Skeletal muscle satellite cell (primary cell): ENCODE results near the gene FAM200A.
"Not testable (repeated sequence)": the region's sequence is repeated elsewhere in the genome, so short reads cannot be mapped to it uniquely, and the experiment has no call there.

ENCODE experiments used
- H3K27me3 ChIP-seq: 2 replicates; pipeline ENCODE4 v1.7.0; 2013; ENCODE audit warnings: low read length; ENCODE audit not compliant: control insufficient read depth, insufficient read depth
- H3K36me3 ChIP-seq: 2 replicates; pipeline ENCODE4 v1.7.0; 2013; ENCODE audit warnings: mild to moderate bottlenecking, control low read depth, low read length; ENCODE audit not compliant: insufficient read depth
- H3K4me1 ChIP-seq: 2 replicates; pipeline ENCODE4 v1.7.0; 2013; ENCODE audit warnings: low read length; ENCODE audit not compliant: control insufficient read depth, insufficient read depth
- H3K4me2 ChIP-seq: 2 replicates; pipeline ENCODE4 v1.7.0; 2013; ENCODE audit warnings: mild to moderate bottlenecking, low read length
- H3K4me3 ChIP-seq: 2 replicates; pipeline ENCODE4 v1.7.0; 2013; ENCODE audit warnings: low read length
- H3K9ac ChIP-seq: 2 replicates; pipeline ENCODE4 v1.7.0; 2013; ENCODE audit warnings: mild to moderate bottlenecking, low read depth, low read length, moderate library complexity
- H3K9me3 ChIP-seq: replicated peaks from 2 replicates; pipeline ENCODE4 v1.7.0; 2013; ENCODE audit warnings: mild to moderate bottlenecking, control low read depth, low read length

Gene FAM200A

DNA sequence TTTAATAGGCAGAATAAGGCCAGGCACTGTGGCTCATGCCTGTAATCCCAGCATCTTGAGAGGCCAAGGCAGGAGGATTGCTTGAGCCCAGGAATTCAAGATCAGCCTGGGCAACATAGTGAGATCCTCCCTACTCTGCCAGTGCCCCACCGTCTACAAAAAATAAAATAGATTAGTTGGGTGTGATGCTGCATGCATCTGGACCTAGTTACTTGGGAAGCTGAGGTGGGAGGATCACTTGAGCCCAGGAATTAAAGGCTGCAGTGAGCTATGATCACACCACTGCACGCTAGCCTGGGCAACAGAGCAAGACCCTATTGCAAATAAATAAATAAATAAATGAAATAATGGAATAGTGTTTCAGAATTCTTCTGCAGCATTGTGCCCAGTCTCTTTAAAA lies 16.2 kb downstream of the FAM200A start:
- peaks cover 32% of the 10 kb centered on the region for H3K36me3 ChIP-seq
- H3K9ac ChIP-seq: no peak overlapping the region
- no peak overlapping the region for H3K4me2 ChIP-seq
- no peaks in the 10 kb centered on the region for H3K4me1 ChIP-seq
- H3K27me3 ChIP-seq: no peaks in the 10 kb centered on the region
- peaks cover 34% of the 10 kb centered on the region for H3K9me3 ChIP-seq
- no peak overlapping the region for H3K4me3 ChIP-seq

DNA sequence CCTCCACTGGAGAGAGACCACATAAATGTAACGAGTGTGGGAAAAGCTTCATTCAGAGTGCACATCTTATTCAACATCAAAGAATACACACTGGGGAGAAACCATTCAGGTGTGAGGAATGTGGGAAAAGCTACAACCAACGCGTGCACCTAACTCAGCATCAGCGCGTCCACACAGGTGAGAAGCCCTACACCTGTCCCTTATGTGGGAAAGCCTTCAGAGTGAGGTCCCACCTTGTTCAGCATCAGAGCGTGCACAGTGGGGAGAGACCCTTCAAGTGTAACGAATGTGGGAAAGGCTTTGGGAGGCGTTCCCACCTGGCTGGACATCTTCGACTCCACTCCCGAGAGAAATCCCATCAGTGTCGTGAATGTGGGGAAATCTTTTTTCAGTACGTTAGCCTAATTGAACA lies 20.6 kb downstream of the FAM200A start:
- H3K4me1 ChIP-seq: no peaks in the 10 kb centered on the region
- no peaks in the 10 kb centered on the region for H3K27me3 ChIP-seq
- H3K4me2 ChIP-seq: no peak overlapping the region
- H3K4me3 ChIP-seq: peak overlapping the region; percentile 16
- no peak overlapping the region for H3K9ac ChIP-seq
- peaks cover 34% of the 10 kb centered on the region for H3K9me3 ChIP-seq
- peaks cover 64% of the 10 kb centered on the region for H3K36me3 ChIP-seq

DNA sequence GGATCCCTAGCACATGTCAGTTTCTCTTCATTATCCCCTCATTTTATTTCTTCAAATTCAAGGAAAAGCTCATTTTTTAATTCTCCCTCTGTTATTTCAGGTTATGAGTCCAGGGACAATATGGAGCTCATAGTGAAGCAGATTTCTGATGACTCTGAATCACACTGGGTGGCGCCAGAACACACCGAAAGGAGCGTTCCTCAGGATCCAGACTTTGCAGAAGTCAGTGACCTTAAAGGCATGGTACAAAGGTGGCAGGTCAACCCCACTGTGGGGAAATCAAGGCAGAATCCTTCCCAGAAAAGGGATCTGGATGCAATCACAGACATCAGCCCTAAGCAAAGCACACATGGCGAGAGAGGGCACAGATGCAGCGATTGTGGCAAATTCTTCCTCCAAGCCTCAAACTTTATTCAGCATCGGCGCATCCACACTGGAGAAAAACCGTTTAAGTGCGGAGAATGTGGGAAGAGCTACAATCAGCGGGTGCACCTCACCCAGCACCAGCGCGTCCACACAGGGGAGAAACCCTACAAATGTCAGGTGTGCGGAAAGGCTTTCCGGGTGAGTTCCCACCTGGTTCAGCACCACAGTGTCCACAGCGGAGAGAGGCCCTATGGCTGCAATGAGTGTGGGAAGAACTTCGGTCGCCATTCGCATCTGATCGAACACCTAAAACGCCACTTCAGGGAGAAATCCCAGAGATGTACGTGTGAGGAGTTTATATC lies 26.0 kb downstream of the FAM200A start:
- Histone ChIP-seq H3K9me3 (peaks cover 5% of the 10 kb centered on the region), H3K27me3 (no peaks in the 10 kb centered on the region), H3K4me2 (no peak overlapping the region), H3K4me1 (no peaks in the 10 kb centered on the region), H3K36me3 (peaks cover 46% of the 10 kb centered on the region), H3K9ac (no peak overlapping the region), H3K4me3 (no peak overlapping the region)

DNA sequence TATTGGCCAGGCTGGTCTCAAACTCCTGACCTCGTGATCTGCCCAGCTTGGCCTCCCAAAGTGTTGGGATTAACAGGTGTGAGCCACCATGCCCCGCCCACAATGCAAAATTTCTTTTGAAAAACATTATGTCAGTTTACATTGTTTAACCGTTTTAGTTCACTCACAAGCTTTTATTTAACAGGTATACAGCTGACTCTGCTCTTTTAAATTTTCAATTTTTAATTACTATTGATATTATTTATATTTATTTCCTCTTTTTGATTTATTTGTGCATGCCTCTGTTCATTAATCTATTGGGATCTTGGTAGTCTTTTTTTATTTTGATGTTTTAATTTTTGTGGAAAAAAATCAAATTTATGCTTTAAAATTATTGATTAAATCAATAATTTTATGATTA lies 30.5 kb downstream of the FAM200A start:
- no peaks in the 10 kb centered on the region for H3K4me1 ChIP-seq
- H3K27me3 ChIP-seq: no peaks in the 10 kb centered on the region
- H3K9ac ChIP-seq: no peak overlapping the region
- peaks cover 32% of the 10 kb centered on the region for H3K36me3 ChIP-seq
- no peak overlapping the region for H3K4me3 ChIP-seq
- no peaks in the 10 kb centered on the region for H3K9me3 ChIP-seq
- no peak overlapping the region for H3K4me2 ChIP-seq

DNA sequence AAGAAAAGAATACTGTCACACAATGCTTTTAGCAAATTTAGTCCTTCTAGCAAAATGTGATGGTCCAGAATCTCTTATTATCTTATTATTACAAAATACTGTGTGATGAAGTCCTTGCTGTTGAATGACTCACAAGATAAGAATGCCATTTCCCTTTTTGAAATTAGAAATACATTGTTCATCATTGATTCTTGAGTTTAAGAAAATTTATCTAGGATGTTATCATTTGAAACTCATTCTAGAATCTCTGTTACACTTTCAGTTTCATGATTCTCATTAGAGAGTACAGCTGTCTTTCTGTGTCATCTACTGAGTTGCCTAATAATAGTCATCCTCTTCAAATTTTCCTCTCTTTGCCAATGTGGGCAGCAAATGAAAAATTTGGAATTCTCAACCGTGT lies 37.9 kb downstream of the FAM200A start:
- Histone ChIP-seq H3K36me3 (peaks cover 33% of the 10 kb centered on the region), H3K4me3 (no peak overlapping the region), H3K4me1 (peaks cover 9% of the 10 kb centered on the region), H3K9ac (no peak overlapping the region), H3K27me3 (no peaks in the 10 kb centered on the region), H3K9me3 (no peaks in the 10 kb centered on the region), H3K4me2 (no peak overlapping the region)

DNA sequence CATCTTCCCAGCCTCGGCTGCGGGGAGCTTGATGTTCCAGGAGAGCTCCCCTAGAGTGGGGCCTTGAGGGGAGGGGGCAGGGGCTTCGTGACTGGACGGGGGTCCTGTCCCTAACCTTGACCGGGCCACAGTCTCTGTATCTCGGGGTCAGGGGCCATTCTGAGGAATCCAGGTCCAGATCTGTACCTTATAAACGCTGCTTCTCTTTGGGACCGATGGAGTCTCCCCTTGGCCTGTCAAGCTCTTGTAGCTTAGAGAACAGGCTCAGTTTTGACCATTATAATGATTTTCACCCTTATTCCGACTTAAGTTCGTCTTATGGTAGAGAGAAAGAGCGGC lies 46.6 kb downstream of the FAM200A start:
- H3K9ac ChIP-seq: peak overlapping the region; percentile 91
- H3K9me3 ChIP-seq: no peaks in the 10 kb centered on the region
- no peaks in the 10 kb centered on the region for H3K27me3 ChIP-seq
- H3K36me3 ChIP-seq: no peaks in the 10 kb centered on the region
- peak overlapping the region; percentile 92 for H3K4me3 ChIP-seq
- H3K4me2 ChIP-seq: peak overlapping the region; percentile 86
- H3K4me1 ChIP-seq: peaks cover 13% of the 10 kb centered on the region

DNA sequence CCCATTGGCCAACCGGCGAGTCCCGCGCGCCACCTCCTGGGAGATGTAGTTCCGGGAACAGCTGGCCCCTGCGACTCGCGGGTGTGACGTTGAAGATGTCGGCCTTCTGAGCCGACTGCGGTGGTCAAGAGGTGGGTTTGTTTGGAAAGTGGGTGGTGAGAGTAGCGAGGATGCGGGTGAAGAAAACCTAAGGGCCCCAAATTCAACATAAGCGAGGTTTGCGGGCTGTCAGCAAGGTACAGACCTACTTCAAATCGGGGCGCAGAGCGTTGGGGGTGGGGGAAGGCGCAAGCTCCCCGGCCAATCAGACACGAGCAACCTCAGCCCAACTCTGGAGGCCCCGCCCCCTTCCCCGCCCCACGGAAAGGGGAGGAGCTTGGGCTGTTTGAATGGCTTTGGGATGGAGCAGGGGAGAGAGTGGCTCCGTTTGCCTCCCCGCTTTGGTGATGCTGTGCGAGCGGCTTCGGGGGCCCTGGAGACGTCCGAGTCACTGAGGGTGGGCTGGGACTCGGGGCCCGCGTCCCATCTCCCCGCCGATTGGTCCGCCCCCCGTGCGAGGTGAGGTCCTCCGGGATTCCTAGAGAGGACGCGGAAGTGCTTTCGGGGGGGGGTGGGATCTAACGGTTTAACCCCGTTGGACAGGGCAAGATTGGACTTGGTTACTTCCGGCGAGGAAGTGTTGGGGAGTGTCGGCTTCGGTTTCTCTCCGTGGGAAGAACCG lies 47.2 kb downstream of the FAM200A start, which contains the start of gene ZKSCAN5:
Gene ZKSCAN5, plus strand, starts transcription at position 60 of the 721 bp plus-strand sequence. CDS start 1,383 bp downstream, outside the sequence.
- Histone ChIP-seq H3K36me3 (no peaks in the 10 kb centered on the region), H3K9me3 (no peaks in the 10 kb centered on the region), H3K4me1 (peaks cover 13% of the 10 kb centered on the region), H3K4me3 (peak within 1 kb of the TSS; percentile 92), H3K9ac (peak within 1 kb of the TSS; percentile 91), H3K4me2 (peak within 1 kb of the TSS; percentile 86), H3K27me3 (no peaks in the 10 kb centered on the region)

DNA sequence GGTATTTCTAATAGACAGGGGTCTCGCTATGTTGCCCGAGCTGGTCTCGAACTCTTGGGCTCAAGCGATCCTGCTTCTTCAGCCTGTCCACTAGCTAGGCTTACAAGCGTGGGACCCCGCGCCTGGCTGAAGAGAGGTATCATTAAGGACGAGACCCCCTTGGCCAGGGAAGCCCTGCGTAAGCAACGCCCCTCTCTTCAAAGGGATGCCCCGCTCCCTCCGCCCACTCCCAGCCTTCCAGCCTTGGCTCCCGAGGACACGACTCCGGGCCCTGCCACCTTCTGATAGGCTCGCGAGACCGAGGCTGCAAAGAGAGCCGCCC lies 47.7 kb downstream of the FAM200A start:
- Histone ChIP-seq H3K4me2 (peak overlapping the region; percentile 86), H3K4me3 (peak overlapping the region; percentile 92), H3K36me3 (no peaks in the 10 kb centered on the region), H3K4me1 (peaks cover 13% of the 10 kb centered on the region), H3K9ac (peak overlapping the region; percentile 91), H3K27me3 (no peaks in the 10 kb centered on the region), H3K9me3 (no peaks in the 10 kb centered on the region)

DNA sequence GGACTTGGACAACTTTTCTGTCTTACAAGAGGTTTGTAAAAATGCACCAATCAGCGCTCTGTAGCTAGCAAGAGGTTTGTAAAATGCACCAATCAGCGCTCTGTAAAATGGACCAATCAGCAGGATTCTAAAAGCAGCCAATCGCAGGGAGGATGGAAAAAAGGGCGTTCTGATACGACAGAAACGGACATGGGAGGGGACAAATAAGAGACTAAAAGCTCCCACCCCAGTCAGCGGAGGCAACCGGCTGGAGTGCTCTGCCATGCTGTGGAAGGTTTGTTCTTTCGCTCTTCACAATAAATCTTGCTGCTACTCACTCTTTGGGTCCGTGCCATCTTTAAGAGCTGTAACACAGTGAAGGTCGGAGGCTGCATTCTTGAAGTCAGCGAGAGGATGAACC lies 50.7 kb downstream of the FAM200A start:
- Histone ChIP-seq H3K4me2 (peak overlapping the region; percentile 83), H3K4me1 (peaks cover 19% of the 10 kb centered on the region), H3K36me3 (peaks cover 13% of the 10 kb centered on the region), H3K4me3 (peak overlapping the region; percentile 85)
- H3K9ac ChIP-seq, H3K27me3 ChIP-seq, H3K9me3 ChIP-seq: not testable (repeated sequence)

DNA sequence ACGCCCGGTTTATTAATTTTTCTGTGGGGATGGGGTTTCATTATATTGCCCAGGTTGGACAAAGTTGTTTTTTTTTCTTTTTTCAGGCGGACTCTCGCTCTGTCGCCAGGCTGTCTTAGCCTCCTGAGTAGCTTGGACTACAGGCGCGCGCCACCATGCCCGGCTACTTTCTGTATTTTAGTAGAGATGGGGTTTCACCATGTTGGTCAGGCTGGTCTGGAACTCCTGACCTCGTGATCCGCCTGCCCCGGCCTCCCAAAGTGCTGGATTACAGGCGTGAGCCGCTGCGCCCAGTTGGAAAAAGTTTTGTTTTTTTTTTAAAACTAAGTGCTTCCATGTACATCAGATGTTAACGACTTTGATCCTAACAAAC lies 51.3 kb downstream of the FAM200A start:
- Histone ChIP-seq H3K9ac (peak overlapping the region; percentile 95), H3K4me2 (peak overlapping the region; percentile 83), H3K27me3 (no peaks in the 10 kb centered on the region), H3K36me3 (peaks cover 16% of the 10 kb centered on the region), H3K9me3 (no peaks in the 10 kb centered on the region), H3K4me3 (peak overlapping the region; percentile 85), H3K4me1 (peaks cover 12% of the 10 kb centered on the region)

DNA sequence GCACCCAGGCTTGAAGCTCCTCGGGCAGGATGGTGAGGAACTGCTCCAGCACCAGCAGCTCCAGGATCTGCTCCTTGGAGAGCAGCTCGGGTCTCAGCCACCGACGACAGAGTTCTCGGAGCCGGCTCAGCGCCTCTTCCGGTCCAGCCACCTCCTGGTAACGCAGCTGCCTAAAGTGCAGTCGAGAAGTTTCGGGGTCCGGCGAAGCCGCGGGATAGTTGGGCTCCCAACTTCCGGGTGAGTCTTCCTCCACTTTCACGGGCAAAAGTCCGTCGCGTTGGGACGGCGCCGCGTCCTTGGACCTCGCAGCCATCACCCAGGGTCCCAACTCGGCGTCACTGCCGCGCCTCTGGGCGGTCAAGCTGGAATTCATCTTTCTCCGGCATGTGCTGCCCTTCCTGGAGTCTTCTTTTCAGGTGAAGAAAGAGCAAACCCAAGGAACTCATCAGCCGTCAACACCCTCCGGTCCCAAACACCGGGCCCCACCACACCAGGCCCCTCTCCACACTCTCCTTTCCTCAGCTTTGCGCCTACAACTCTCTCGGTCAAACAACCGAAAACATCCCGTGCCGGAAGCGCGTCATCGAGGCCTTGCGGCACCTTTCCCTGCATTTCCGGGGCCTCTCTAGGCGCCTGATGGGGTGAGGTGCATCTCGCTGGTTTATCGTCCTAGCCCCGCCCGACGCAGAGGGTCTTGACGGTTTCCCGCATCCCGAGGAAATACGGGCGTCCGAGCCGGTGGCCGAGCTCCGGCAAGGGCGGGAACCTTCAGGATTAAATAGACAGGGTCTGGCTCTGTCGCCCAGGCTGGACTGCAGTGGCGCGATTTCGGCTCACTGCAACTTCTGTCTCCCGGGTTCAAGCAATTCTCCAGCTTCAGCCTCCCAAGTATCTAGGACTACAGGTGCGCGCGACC lies 51.9 kb downstream of the FAM200A start, which contains the start of gene ZNF394:
Gene ZNF394, minus strand, starts transcription at position 561 of the 916 bp plus-strand sequence. Its CDS starts 188 bp downstream, at position 373.
- Histone ChIP-seq H3K9me3 (no peaks in the 10 kb centered on the region), H3K4me3 (peak within 1 kb of the TSS; percentile 85), H3K27me3 (no peaks in the 10 kb centered on the region), H3K9ac (peak within 1 kb of the TSS; percentile 95), H3K4me1 (peaks cover 10% of the 10 kb centered on the region), H3K36me3 (peaks cover 16% of the 10 kb centered on the region), H3K4me2 (peak within 1 kb of the TSS; percentile 83)
